ENCODE results near the gene HCN4.

The HCN4 gene

GRCh38 chr15:73341886-73342600 is 26.7 kb downstream of the HCN4 start:
- DNase-seq = no peak

- no peak for DNase-seq
These were observed 28.1 kb downstream of the HCN4 start for GRCh38 chr15:73340502-73341192.

- DNase-seq = no peak
These were observed 30.0 kb downstream of the HCN4 start for GRCh38 chr15:73338606-73339374.

GRCh38 chr15:73338058-73338457 is 30.7 kb downstream of the HCN4 start:
- no peak for DNase-seq

GRCh38 chr15:73337187-73337586 is 31.6 kb downstream of the HCN4 start:
- DNase-seq = no peak

- DNase-seq = no peak
These were observed 32.0 kb downstream of the HCN4 start for GRCh38 chr15:73336756-73337155.

- no peak for DNase-seq
These were observed 33.3 kb downstream of the HCN4 start for GRCh38 chr15:73335471-73335870.

- no peak for DNase-seq
These were observed 33.7 kb downstream of the HCN4 start for GRCh38 chr15:73335026-73335425.

- DNase-seq = no peak
These were observed 34.7 kb downstream of the HCN4 start for GRCh38 chr15:73334086-73334485.

- DNase-seq = no peak
These were observed 35.8 kb downstream of the HCN4 start for GRCh38 chr15:73333001-73333400.

GRCh38 chr15:73331991-73332925 is 36.5 kb downstream of the HCN4 start:
- no peak for DNase-seq

- no peak for DNase-seq
These were observed 37.3 kb downstream of the HCN4 start for GRCh38 chr15:73331501-73331900.

GRCh38 chr15:73330206-73331051 is 38.3 kb downstream of the HCN4 start:
- no peak for DNase-seq

GRCh38 chr15:73329501-73330200 is 39.1 kb downstream of the HCN4 start:
- no peak for DNase-seq

GRCh38 chr15:73328981-73329380 is 39.8 kb downstream of the HCN4 start:
- DNase-seq = no peak

- DNase-seq = no peak
These were observed 40.5 kb downstream of the HCN4 start for GRCh38 chr15:73328149-73328820.

GRCh38 chr15:73326157-73326556 is 42.6 kb downstream of the HCN4 start:
- no peak for DNase-seq

GRCh38 chr15:73325191-73325861 is 43.4 kb downstream of the HCN4 start:
- no peak for DNase-seq

- no peak for DNase-seq
These were observed 44.1 kb downstream of the HCN4 start for GRCh38 chr15:73324496-73325170.
